Skin of body (tissue), 2 donors: Measurements from ENCODE around the gene ZNF212. TPM values are rescaled to one million over a fixed set of nuclear protein-coding genes. Genes with fewer than 3 reads are reported as not detected.
"Not testable (repeated sequence)": the region's sequence is repeated elsewhere in the genome, so short reads cannot be mapped to it uniquely, and the experiment has no call there.

ENCODE experiments used
- DNase-seq: peaks from one replicate; lab custom pipeline; 2025; lab: John Stamatoyannopoulos, UW
- total RNA-seq: library from RNA; depleted of rRNA; stranded (reverse); fragments of >200 nt; gene quantifications from one replicate; pipeline ENCODE4 v1.2.3, GENCODE V29; 2014

The ZNF212 gene
- total RNA-seq, 1 donor from 2014 or later = 6.6 TPM

DNA sequence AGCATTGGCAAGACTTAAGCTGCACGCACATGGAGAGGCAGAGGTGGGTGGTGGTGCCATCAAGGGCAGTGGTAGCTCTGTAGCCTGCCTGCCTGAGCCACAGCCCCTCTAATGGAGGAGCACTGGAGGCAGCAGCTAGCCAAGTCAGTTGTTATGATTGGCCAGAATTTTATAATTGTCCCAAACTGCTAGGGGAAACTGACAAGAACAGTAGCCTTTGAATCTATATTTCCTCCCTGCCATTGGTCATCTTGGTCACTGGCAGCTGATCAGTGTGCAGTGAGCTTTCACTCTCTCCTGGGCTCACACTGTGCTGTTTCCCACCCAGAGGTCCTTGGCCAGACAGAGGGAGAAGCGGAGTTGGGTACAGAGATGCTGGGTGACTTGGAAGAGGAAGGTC, 12.9 kb downstream of the ZNF212 start:
- DNase-seq = no peak

DNA sequence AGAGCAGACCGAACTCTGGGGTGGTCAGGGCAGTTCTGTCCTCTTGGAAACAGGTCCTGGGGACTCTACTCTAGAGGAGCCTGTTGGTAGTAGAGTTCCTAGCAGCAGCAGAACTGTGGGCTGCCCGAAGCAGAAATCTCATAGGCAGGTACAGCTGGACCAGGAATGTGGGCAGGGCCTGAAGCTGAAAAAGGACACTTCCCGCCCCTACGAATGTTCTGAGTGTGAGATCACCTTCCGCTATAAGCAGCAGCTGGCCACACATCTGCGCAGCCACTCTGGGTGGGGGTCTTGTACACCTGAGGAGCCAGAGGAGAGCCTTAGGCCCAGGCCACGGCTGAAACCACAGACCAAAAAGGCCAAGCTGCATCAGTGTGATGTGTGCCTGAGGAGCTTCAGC, 14.2 kb downstream of the ZNF212 start:
- no peak for DNase-seq

DNA sequence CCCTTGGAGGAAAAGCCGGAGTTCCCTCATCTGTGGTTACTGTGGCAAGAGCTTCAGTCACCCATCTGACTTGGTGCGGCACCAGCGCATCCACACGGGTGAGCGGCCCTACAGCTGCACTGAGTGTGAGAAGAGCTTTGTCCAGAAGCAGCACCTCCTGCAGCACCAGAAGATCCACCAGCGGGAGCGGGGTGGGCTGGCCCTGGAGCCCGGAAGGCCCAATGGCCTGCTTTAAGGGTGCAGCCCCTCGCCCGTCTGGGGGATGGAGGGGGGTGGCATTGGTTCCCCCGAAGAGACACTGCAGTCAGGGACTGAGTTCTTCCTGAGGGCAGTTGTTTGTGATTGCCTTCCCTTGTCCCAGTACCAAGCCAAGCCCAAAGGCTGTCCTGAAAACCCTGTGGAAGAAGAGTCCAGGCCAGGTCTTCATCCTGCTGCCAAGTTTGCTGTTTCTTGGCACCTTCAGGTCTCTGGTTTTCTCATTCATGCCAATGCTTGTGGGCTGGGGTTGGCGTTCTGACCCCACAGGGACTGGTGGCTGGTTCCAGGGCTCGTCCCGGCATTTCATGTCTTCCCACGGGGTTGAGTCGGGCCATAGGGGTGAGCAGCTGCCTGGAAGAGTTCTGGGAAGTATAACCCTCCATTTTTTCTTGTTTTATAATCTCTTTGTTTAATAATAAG, 14.9 kb downstream of the ZNF212 start:
- DNase-seq = no peak

DNA sequence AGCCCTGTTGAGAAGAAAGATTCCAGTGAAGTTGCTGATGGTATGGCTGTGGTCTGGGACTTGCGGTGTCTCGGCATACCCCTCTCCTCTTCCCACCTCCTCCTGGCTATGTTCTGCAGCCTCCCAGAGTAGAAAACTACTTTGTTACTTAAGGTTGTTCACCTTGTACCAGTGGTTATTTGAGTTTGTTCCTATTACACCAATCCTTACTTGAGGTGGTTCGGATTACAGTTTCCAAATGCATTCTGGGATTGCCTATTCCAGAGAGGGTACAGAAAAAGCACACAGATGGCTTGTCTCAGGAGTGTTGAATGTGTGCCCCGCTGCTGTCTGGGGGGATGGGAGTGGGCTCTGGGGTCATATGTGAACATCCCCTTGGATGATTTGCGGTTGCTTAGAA, 15.7 kb downstream of the ZNF212 start:
- DNase-seq = no peak

DNA sequence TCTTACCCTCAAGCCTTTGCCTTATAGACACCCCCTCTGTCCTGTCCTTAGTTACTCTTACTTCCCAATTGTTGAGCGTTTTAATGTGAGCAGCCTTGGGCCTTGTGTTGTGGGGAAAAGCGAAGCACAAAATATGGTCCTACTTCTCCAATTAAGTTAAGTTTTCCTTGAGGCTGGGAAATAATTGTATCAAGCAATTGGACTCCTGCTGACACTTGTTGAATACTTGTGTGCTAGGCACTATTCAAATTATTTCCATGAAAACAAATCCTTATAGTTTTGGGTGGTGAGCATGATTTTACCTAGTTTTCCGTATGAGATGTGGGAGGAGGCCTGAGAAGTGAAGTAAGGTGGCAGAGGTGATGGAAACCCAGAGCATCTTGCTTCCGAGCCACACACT, 17.1 kb downstream of the ZNF212 start:
- DNase-seq = no peak

GRCh38 chr7:149257146-149257545, 17.7 kb downstream of the ZNF212 start:
- DNase-seq = no peak

- DNase-seq = peak; percentile 22
These were observed 21.9 kb downstream of the ZNF212 start for GRCh38 chr7:149261316-149261828.

DNA sequence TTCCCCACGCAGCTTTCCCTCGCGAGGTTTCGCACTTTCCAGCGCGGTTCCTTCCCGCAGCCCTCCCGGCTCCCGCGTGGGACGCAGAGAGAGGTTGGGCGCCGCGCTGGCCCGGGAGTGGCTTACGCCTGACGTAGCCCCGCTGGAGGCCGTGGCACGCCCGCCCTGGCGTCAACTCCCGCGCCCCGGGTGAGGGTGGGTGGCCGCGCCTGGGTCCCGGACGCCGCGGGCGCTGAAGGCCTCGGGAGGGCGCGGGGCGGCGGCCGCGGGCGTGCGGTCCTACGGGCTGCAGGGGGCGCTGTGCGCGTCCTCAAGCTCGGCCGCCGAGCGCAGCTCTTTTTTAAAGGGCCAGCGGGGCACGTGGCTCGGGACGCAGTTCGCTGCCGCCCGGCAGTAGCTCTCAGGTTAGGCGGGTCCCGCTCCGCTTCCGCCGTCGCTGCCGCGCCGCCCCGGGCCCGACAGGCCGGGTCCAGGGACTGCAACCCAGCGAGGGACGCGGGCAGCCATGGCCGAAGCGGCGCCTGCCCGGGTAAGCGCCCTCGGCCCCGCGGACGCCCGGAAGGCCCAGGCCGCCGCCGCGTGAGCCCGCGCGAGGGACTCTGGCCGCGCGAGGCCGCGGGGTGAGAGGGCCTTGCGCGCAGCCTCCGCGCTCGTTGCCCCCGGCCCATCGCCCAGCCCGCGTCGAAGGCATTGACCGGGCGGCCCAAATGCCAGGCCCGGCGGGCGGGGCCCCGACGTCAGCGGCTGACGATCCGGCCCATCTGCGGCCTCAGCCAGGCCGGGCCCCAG, 22.6 kb downstream of the ZNF212 start, which contains the start of gene ZNF783:
Gene ZNF783, plus strand, starts transcription at position 368 of the 789 bp plus-strand sequence. Its CDS starts 138 bp downstream, at position 506.
- DNase-seq = peak; percentile 83

GRCh38 chr7:149266451-149266850, 27.0 kb downstream of the ZNF212 start:
- DNase-seq = no peak

DNA sequence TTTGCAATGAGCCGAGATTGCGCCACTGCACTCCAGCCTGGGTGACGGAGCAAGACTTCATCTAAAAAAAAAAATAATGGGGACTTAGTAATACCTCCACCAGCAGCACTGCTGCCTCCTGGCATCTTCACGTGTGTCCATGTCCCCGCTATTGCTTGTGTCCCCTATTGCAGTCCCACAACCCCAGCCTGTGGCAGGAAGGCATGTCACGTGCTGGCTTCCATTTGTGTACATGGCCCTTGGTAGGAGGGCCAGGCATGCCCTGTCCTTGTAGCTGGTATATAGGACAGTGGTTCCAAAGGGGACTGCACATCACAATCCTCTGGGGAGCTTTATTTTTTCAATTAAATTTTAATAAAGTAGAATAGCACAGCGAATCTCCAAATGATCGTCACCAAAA, 28.3 kb downstream of the ZNF212 start:
- DNase-seq = no peak

DNA sequence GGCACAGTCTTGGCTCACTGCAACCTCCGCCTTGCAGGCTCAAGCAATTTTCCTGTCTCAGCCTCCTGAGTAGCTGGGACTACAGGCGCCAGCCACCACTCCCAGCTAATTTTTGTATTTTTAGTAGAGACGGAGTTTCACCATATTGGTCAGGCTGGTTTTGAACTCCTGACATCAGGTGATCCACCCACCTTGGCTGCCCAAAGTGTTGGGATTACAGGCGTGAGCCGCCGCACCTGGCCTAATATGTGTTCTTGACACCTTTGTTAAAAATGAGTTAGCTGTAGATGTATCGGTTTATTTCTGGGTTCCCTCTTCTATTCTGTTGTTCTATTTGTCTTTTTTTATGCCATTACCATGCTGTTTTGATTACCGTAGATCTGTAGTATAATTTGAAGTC, 35.0 kb downstream of the ZNF212 start:
- DNase-seq = not testable (repeated sequence)

DNA sequence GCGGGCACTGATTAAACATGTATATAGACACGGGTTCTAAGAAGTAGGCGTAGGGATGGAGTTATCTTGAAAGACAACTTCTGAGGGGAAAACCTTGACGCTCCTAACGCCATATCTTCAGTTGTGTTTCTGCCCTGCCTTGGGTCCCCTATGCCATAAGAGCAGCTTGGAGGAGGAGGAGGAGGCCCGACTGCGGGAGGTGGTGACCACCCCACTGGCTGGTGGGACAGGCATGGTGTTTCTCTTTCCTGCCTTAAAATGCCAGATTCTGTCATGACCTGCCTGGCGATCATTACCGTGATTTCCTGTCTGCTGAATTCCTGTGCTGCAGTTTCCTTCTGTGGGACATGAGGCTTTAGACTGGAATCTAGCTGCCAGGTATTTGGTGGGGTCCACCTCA, 38.4 kb downstream of the ZNF212 start:
- no peak for DNase-seq

DNA sequence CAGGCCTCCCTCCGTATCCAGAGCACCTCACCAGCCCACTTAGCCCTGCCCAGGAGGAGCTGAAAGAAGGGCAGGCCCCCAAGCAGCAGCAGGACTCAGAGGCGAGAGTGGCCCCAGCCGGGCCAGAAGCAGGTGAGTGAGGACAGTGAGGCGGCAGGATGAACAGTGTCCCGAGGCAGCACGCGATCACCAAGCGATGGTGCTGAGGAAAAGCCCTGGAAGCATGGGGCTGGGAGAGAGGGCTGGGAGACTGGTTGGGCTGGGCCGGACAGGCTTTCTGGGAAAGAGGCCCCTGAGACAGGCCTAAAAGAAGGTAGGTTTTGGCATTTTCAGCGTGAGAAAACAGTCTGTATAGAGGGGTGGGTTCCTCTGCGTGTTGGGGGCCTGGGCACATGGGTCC, 38.9 kb downstream of the ZNF212 start:
- DNase-seq = no peak

GRCh38 chr7:149279111-149279743, 39.8 kb downstream of the ZNF212 start:
- DNase-seq = no peak

- no peak for DNase-seq
These were observed 40.7 kb downstream of the ZNF212 start for GRCh38 chr7:149280151-149280550.

DNA sequence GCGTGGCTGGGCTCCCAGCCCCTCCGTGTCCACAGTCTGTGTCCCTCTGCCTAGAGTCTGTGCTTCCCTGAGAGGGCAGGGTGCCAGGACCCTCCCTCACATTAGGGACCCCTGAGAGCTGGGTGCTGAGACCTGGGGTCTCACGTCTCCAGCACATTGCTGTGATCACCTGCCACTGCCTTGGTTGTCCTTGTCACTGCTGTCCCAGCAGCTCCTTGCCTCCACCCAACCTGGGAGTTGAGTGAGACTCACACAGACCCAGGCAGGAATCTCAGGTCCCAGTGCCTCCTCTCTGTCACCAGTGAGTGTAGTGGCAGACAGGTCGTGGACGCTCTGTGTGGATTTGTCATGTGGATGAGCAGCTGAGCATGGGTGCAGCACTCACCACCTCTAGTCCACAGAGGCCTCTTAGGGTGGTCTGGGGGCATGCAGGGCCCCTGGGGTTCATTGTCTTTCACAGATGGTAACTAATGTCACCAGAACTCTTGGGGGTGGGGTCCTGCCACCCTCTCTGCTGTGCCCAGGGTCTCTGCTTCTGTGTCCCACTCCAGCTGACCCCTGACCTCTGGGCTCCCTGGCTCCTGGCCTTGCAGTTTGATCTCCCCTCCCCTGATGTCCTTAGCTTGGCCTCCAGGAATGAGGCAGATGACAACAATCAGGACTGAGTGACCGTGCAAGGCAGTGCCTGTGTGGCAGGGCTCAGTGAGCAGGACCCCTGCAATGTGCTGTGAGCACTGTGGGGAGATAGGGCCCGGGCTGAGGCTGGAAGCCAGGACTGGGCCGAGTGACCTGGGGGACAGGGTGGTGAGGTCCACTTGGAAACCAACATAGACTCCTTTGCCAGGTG, 41.4 kb downstream of the ZNF212 start:
- no peak for DNase-seq

DNA sequence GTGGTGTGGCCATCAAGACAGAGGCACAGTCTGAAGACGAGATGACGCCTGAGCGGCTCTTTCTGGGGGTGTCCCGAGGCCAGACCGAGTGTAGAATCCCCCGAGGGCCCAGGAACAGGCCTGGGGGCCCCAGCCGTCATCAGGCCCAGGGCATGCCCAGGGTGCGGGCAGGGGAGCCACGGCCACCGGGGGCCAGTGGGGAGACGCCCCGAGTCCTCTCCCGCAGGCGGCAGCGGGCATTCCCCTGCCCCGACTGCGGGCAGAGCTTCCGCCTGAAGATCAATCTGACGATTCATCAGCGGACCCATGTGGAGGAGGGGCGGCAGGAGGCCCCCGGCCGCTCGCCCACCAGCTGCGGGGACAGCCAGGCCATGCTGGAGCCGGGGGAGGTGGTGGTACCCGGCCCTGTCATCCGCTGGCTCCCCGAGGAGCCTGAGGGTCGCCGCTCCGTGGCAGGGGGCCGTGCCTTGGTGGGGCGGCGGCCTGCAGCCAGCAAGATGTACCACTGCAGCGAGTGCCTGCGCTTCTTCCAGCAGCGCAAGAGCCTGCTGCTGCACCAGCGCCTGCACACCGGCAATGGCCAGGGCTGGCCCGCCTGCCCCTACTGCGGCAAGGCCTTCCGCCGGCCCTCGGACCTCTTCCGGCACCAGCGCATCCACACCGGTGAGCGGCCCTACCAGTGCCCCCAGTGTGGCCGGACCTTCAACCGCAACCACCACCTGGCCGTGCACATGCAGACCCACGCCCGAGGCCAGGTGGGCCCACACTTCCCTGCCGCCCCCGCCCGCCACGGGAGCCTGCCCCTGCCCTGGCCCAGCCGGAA, 42.3 kb downstream of the ZNF212 start:
- DNase-seq = no peak

DNA sequence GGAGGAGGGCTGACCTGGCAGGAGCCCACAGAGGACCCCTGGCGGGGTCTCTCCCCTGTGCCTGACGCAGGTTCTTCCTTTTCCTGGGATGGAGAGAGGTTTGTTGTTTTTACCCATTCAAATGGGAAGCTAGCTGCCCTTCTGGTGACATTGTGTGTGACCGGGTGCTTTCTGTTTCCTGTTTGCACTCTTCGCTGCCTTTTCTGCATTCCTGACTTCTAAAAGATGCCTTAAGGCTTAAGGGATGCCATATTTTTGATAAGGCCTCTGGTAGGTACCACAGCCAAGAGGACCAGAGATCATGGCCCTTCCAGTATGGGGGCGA, 42.8 kb downstream of the ZNF212 start:
- no peak for DNase-seq

DNA sequence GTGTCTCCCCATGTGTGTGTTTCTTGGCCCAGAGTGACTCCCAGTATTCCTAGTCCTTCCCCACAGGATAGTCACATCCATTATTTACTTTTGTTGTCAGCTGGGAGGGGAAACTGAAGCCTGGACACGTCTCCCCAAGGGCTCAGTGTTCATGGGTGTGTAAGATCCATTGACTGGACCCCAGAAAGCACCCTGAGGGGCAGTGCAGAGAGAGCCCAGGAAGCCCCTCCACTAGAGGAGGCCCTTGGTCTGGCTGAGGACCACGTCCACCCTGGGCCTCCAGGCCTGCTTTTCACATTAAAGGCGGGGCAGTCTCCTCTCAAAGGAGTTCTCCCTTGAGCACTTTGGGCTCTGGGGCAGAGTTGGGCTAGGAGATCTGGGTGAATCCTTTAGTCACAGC, 43.9 kb downstream of the ZNF212 start:
- no peak for DNase-seq

DNA sequence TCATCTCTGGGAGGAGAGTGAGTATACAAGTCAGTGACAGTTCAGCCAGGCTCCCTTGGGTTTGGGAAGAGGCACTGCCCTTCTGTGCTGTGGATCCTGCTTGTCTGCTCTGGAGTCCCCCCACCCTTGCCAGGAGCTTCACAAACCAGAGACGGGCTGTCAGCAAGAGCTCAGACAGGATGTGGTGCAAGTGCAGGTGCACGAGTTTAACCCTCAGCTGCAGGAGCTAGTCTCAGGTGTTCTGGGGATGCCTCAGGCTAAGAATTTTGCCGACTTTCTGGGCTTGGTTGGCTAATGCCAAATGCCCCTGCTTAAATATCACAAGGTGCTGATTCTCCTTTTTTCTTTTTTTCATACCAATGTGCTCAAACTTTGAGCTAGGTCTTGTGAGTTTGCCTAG, 44.9 kb downstream of the ZNF212 start:
- DNase-seq = peak; percentile 2
